Measurements from ENCODE around the gene CRACR2A. TPM values are rescaled to one million over a fixed set of nuclear protein-coding genes. Genes with fewer than 3 reads are reported as not detected.

CRACR2A gene
- polyA plus RNA-seq, 1 experiment = 1.4 TPM

- POLR2A ChIA-PET = no interaction called here
- no peaks in the 10 kb centered on the region for H3K36me3 ChIP-seq (ENCODE audit: control insufficient read depth, insufficient read depth, low read length)
- no peak overlapping the region for H3K4me3 ChIP-seq (ENCODE audit: low read depth, low read length)
- TF ChIP-seq, protein P1, sequence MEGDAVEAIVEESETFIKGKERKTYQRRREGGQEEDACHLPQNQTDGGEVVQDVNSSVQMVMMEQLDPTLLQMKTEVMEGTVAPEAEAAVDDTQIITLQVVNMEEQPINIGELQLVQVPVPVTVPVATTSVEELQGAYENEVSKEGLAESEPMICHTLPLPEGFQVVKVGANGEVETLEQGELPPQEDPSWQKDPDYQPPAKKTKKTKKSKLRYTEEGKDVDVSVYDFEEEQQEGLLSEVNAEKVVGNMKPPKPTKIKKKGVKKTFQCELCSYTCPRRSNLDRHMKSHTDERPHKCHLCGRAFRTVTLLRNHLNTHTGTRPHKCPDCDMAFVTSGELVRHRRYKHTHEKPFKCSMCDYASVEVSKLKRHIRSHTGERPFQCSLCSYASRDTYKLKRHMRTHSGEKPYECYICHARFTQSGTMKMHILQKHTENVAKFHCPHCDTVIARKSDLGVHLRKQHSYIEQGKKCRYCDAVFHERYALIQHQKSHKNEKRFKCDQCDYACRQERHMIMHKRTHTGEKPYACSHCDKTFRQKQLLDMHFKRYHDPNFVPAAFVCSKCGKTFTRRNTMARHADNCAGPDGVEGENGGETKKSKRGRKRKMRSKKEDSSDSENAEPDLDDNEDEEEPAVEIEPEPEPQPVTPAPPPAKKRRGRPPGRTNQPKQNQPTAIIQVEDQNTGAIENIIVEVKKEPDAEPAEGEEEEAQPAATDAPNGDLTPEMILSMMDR (IDR thresholded peaks at IDR 0.05; ENCODE audit: insufficient read depth, low read depth, low read length) = no peak
- CTCF ChIA-PET = interaction anchor here (2.3 kb wide), 1 partner anchor 461 kb away, joined by 6 read pairs; no protein-coding TSS in a partner anchor
- no peaks in the 10 kb centered on the region; the same call in 1 of the 2 replicates for H3K27me3 ChIP-seq (ENCODE audit: control insufficient read depth, insufficient read depth, low read length)
- no peak for DNase-seq (ENCODE audit: low read depth)
Observed at GRCh38 chr12:3761116-3761735, 8.3 kb upstream of the CRACR2A start.

- ChIA-PET POLR2A (no interaction called here), CTCF (interaction anchor here (1.0 to 2.3 kb wide), 2 partner anchors 26 to 459 kb away, joined by 3 to 6 read pairs; no protein-coding TSS in a partner anchor)
- Histone ChIP-seq H3K4me3 (ENCODE audit: low read depth, low read length) (no peak overlapping the region), H3K27me3 (ENCODE audit: control insufficient read depth, insufficient read depth, low read length) (peaks cover 1% of the 10 kb centered on the region), H3K36me3 (ENCODE audit: control insufficient read depth, insufficient read depth, low read length) (no peaks in the 10 kb centered on the region)
- TF ChIP-seq, protein P1 (IDR thresholded peaks at IDR 0.05; ENCODE audit: insufficient read depth, low read depth, low read length) = no peak
- no peak for DNase-seq (ENCODE audit: low read depth)
Observed at GRCh38 chr12:3759878-3760277, 7.0 kb upstream of the CRACR2A start.

DNA sequence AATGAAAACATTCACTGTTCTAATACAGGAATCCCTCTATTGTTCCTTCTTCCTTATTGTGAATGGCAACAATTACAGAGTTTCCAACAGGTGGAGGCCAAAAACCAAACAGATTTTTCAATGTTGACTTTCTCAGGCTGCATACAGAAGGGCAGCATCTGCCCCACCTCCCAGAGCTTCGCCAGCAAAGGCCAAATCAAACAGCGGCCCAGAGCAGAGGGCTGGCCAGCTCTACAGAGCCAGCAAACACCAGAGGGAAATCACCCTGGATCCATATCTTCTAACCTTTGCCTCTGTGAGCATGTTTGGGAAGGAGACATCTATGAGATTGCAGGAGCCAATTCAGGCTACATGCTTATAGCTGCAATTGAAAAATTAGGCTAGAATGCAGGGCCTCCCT lies 4.4 kb upstream of the CRACR2A start:
- no peak for DNase-seq (ENCODE audit: low read depth)
- POLR2A ChIA-PET = no interaction called here
- H3K4me3 ChIP-seq (ENCODE audit: low read depth, low read length) = no peak overlapping the region
- no peaks in the 10 kb centered on the region for H3K36me3 ChIP-seq (ENCODE audit: control insufficient read depth, insufficient read depth, low read length)
- CTCF ChIA-PET = no interaction called here
- TF ChIP-seq, protein P1 (IDR thresholded peaks at IDR 0.05; ENCODE audit: insufficient read depth, low read depth, low read length) = no peak
- peaks cover 1% of the 10 kb centered on the region for H3K27me3 ChIP-seq (ENCODE audit: control insufficient read depth, insufficient read depth, low read length)

- POLR2A ChIA-PET = no interaction called here
- CTCF ChIA-PET = interaction anchor here (1.4 to 1.6 kb wide), 2 partner anchors 9 to 456 kb away, joined by 3 to 5 read pairs; no protein-coding TSS in a partner anchor
Observed at GRCh38 chr12:3755898-3756297, 3.0 kb upstream of the CRACR2A start.

GRCh38 chr12:3753544-3754284 lies 805 bp upstream of the CRACR2A start:
- TF ChIP-seq, protein P1 (IDR thresholded peaks at IDR 0.05; ENCODE audit: insufficient read depth, low read depth, low read length) = no peak
- no peak for DNase-seq (ENCODE audit: low read depth)
- Histone ChIP-seq H3K36me3 (ENCODE audit: control insufficient read depth, insufficient read depth, low read length) (no peaks in the 10 kb centered on the region), H3K4me3 (ENCODE audit: low read depth, low read length) (no peak overlapping the region), H3K27me3 (ENCODE audit: control insufficient read depth, insufficient read depth, low read length) (peaks cover 2% of the 10 kb centered on the region)
- ChIA-PET POLR2A (no interaction called here), CTCF (interaction anchor here (0.9 to 1.5 kb wide), 4 partner anchors 12 to 452 kb away, joined by 4 to 6 read pairs (median 4); no protein-coding TSS in a partner anchor)

More at GRCh38 chr12:3755898-3756297, 3.0 kb upstream of the CRACR2A start:
- H3K36me3 ChIP-seq (ENCODE audit: control insufficient read depth, insufficient read depth, low read length) = no peaks in the 10 kb centered on the region
- H3K27me3 ChIP-seq (ENCODE audit: control insufficient read depth, insufficient read depth, low read length) = peaks cover 1% of the 10 kb centered on the region
- H3K4me3 ChIP-seq (ENCODE audit: low read depth, low read length) = no peak overlapping the region
- no peak for DNase-seq (ENCODE audit: low read depth)
- TF ChIP-seq, protein P1 (IDR thresholded peaks at IDR 0.05; ENCODE audit: insufficient read depth, low read depth, low read length) = no peak

Measured in BJ (cell line).